Measurements from ENCODE around the gene TMEM115. TPM values are rescaled to one million over a fixed set of nuclear protein-coding genes. Genes with fewer than 3 reads are reported as not detected.

Gene TMEM115
- total and polyA plus RNA-seq, 2 of the 13 experiments (the other 11 are each of a cell fraction or from before 2014, with no cell fraction given), result 22.1 to 30.7 TPM

GRCh38 chr3:50321336-50322114, 37.8 kb downstream of the TMEM115 start (continued):
- TF ChIP-seq ZNF564 (CRISPR knock-in tag; IDR thresholded peaks at IDR 0.05) (peak; percentile 44; the same call in 1 of the 2 replicates), ZNF788 (CRISPR knock-in tag; IDR thresholded peaks at IDR 0.05; ENCODE audit: borderline replicate concordance) (peak; percentile 41; the same call in 1 of the 2 replicates), ZNF513 (CRISPR knock-in tag; conservative IDR thresholded peaks at IDR 0.05) (no peak), TEAD2 (CRISPR knock-in tag; IDR thresholded peaks at IDR 0.05) (no peak), HNF1B (CRISPR knock-in tag; IDR thresholded peaks at IDR 0.05) (no peak), ZNF552 (CRISPR knock-in tag; IDR thresholded peaks at IDR 0.05; ENCODE audit: borderline replicate concordance) (no peak; the same call in 1 of the 2 replicates), POLR2A (IDR thresholded peaks at IDR 0.05; ENCODE audit: insufficient read depth in 1 of 2, low read depth in 2 of 2, low read length in 2 of 2) (no peak; a peak in 1 of 4 replicates), ZNF33B (CRISPR knock-in tag; IDR thresholded peaks at IDR 0.05) (no peak), ZNF644 (CRISPR knock-in tag; IDR thresholded peaks at IDR 0.05; ENCODE audit: low read depth) (no peak), ZNF558 (CRISPR knock-in tag; IDR thresholded peaks at IDR 0.05; ENCODE audit: borderline replicate concordance) (0 out of 2 replicates have a peak, but pooled peaks have one; percentile 66), PRDM4 (CRISPR knock-in tag; IDR thresholded peaks at IDR 0.05; ENCODE audit: borderline replicate concordance) (no peak), AKAP8 (CRISPR knock-in tag; IDR thresholded peaks at IDR 0.05) (no peak), ZNF530 (CRISPR knock-in tag; IDR thresholded peaks at IDR 0.05; ENCODE audit: low read depth) (no peak), YEATS4 (CRISPR knock-in tag; IDR thresholded peaks at IDR 0.05; ENCODE audit: borderline replicate concordance) (peak; percentile 60; the same call in 1 of the 2 replicates), GABPB1 (CRISPR knock-in tag; IDR thresholded peaks at IDR 0.05) (peak; percentile 42; the same call in 1 of the 2 replicates), SOX13 (IDR thresholded peaks at IDR 0.05) (no peak), SOX13 (CRISPR knock-in tag; conservative IDR thresholded peaks at IDR 0.05 in 1 of 2, IDR thresholded peaks at IDR 0.05 in 1 of 2) (peak in 1 of 2 experiments; percentile 62; a peak in 2 of 4 replicates), HIC2 (CRISPR knock-in tag; IDR thresholded peaks at IDR 0.05; ENCODE audit: low read depth) (peak; percentile 67; the same call in 1 of the 2 replicates), SMYD3 (CRISPR knock-in tag; IDR thresholded peaks at IDR 0.05) (no peak), MTA1 (CRISPR knock-in tag; IDR thresholded peaks at IDR 0.05; ENCODE audit: borderline replicate concordance) (no peak), SOX6 (IDR thresholded peaks at IDR 0.05) (no peak), SOX6 (CRISPR knock-in tag; IDR thresholded peaks at IDR 0.05) (peak; percentile 74), ZKSCAN8 (CRISPR knock-in tag; IDR thresholded peaks at IDR 0.05; ENCODE audit: borderline replicate concordance) (no peak)

All from HepG2 (cell line).